ENCODE data around the gene CEACAM5. TPM values are rescaled to one million over a fixed set of nuclear protein-coding genes. Genes with fewer than 3 reads are reported as not detected.

CEACAM5 gene
- total RNA-seq, 1 donor from 2014 or later: not detected

GRCh38 chr19:41696402-41697197 lies 11.8 kb upstream of the CEACAM5 start:
- Mint-ChIP-seq H3K27me3 (ENCODE audit: unreplicated experiment) (peaks cover 16% of the 10 kb centered on the region), H3K36me3 (ENCODE audit: unreplicated experiment) (peaks cover 12% of the 10 kb centered on the region), H3K9me3 (ENCODE audit: unreplicated experiment) (peaks cover 9% of the 10 kb centered on the region), H3K4me3 (ENCODE audit: unreplicated experiment) (no peak overlapping the region), H3K27ac (ENCODE audit: unreplicated experiment) (no peak overlapping the region), H3K4me1 (ENCODE audit: low read depth, unreplicated experiment) (no peaks in the 10 kb centered on the region)
- TF ChIP-seq CTCF (IDR thresholded peaks at IDR 0.05; ENCODE audit: partially characterized antibody, unreplicated experiment): no peak
- DNase-seq: no peak

GRCh38 chr19:41697198-41697855 lies 11.1 kb upstream of the CEACAM5 start:
- H3K27ac Mint-ChIP-seq (ENCODE audit: unreplicated experiment): no peak overlapping the region
- H3K4me3 Mint-ChIP-seq (ENCODE audit: unreplicated experiment): no peak overlapping the region
- H3K4me1 Mint-ChIP-seq (ENCODE audit: low read depth, unreplicated experiment): no peaks in the 10 kb centered on the region
- DNase-seq: no peak
- no peak for TF ChIP-seq CTCF (IDR thresholded peaks at IDR 0.05; ENCODE audit: partially characterized antibody, unreplicated experiment)
- H3K9me3 Mint-ChIP-seq (ENCODE audit: unreplicated experiment): peaks cover 4% of the 10 kb centered on the region
- H3K36me3 Mint-ChIP-seq (ENCODE audit: unreplicated experiment): peaks cover 9% of the 10 kb centered on the region
- H3K27me3 Mint-ChIP-seq (ENCODE audit: unreplicated experiment): peaks cover 9% of the 10 kb centered on the region

GRCh38 chr19:41698746-41699230 lies 9.6 kb upstream of the CEACAM5 start:
- no peak for DNase-seq
- H3K9me3 Mint-ChIP-seq (ENCODE audit: unreplicated experiment): no peaks in the 10 kb centered on the region

GRCh38 chr19:41699231-41699967 lies 9.0 kb upstream of the CEACAM5 start:
- Mint-ChIP-seq H3K4me1 (ENCODE audit: low read depth, unreplicated experiment) (no peaks in the 10 kb centered on the region), H3K36me3 (ENCODE audit: unreplicated experiment) (no peaks in the 10 kb centered on the region), H3K27me3 (ENCODE audit: unreplicated experiment) (peaks cover 9% of the 10 kb centered on the region), H3K4me3 (ENCODE audit: unreplicated experiment) (no peak overlapping the region), H3K27ac (ENCODE audit: unreplicated experiment) (no peak overlapping the region), H3K9me3 (ENCODE audit: unreplicated experiment) (no peaks in the 10 kb centered on the region)
- DNase-seq: no peak
- no peak for TF ChIP-seq CTCF (IDR thresholded peaks at IDR 0.05; ENCODE audit: partially characterized antibody, unreplicated experiment)

More at GRCh38 chr19:41698746-41699230, 9.6 kb upstream of the CEACAM5 start:
- Mint-ChIP-seq H3K4me1 (ENCODE audit: low read depth, unreplicated experiment) (no peaks in the 10 kb centered on the region), H3K27ac (ENCODE audit: unreplicated experiment) (no peak overlapping the region), H3K27me3 (ENCODE audit: unreplicated experiment) (peaks cover 9% of the 10 kb centered on the region), H3K36me3 (ENCODE audit: unreplicated experiment) (no peaks in the 10 kb centered on the region), H3K4me3 (ENCODE audit: unreplicated experiment) (no peak overlapping the region)
- no peak for TF ChIP-seq CTCF (IDR thresholded peaks at IDR 0.05; ENCODE audit: partially characterized antibody, unreplicated experiment)

Data from glutamatergic neuron (in vitro differentiated cells).